HepG2 (cell line): ENCODE results near the gene KRTAP5-11. TPM values are rescaled to one million over a fixed set of nuclear protein-coding genes. Genes with fewer than 3 reads are reported as not detected.
"Not testable (repeated sequence)": the region's sequence is repeated elsewhere in the genome, so short reads cannot be mapped to it uniquely, and the experiment has no call there.

Experiments
- BRD4 ChIP-seq: sonication (generic); formaldehyde crosslinking; IDR thresholded peaks from 2 replicates; pipeline ENCODE4 v1.4.0; 2020; ENCODE audit warnings: missing genetic modification reagents
- FOXP1 ChIP-seq, 2 experiments: fragments of 450-650 bp in 1 of 2; IDR thresholded peaks; 2 replicates each; pipeline ENCODE4 v1.6.1; 2017 to 2018; ENCODE audit warnings: antibody characterized with exemption in 1 of 2
- HDAC2 ChIP-seq: sonication (generic); formaldehyde crosslinking; IDR thresholded peaks from 2 replicates; pipeline ENCODE4 v1.4.0; 2020; ENCODE audit warnings: missing genetic modification reagents
- HNF1B ChIP-seq: sonication (generic); formaldehyde crosslinking; IDR thresholded peaks from 2 replicates; pipeline ENCODE4 v1.5.1; 2020; ENCODE audit warnings: mild to moderate bottlenecking, moderate library complexity, missing genetic modification reagents
- LCORL ChIP-seq, 2 experiments: fragments of 450-650 bp in 1 of 2; sonication (generic) in 1 of 2; formaldehyde crosslinking in 1 of 2; IDR thresholded peaks; 2 replicates each; pipeline versions ENCODE4 v1.5.0 to v1.6.1; 2017 to 2020; ENCODE audit warnings: antibody characterized with exemption in 1 of 2, missing genetic modification reagents in 1 of 2
- RARA ChIP-seq: IDR thresholded peaks from 2 replicates; pipeline ENCODE4 v1.6.1; 2016; ENCODE audit warnings: missing genetic modification reagents, missing compliant biosample characterization
- TARDBP ChIP-seq: sonication (generic); formaldehyde crosslinking; IDR thresholded peaks from 2 replicates; pipeline ENCODE4 v1.8.0; 2022; ENCODE audit warnings: mild to moderate bottlenecking, missing genetic modification reagents
- TFDP2 ChIP-seq: sonication (generic); formaldehyde crosslinking; IDR thresholded peaks from 2 replicates; pipeline ENCODE4 v1.4.0; 2020; ENCODE audit warnings: missing genetic modification reagents
- ZFP37 ChIP-seq: sonication (generic); formaldehyde crosslinking; IDR thresholded peaks from 2 replicates; pipeline ENCODE4 v1.4.0; 2020; ENCODE audit warnings: missing genetic modification reagents, borderline replicate concordance
- ZKSCAN5 ChIP-seq: sonication (generic); formaldehyde crosslinking; IDR thresholded peaks from 2 replicates; pipeline ENCODE4 v1.5.1; 2020; ENCODE audit warnings: mild to moderate bottlenecking, missing genetic modification reagents
- ZNF205 ChIP-seq: IDR thresholded peaks from 2 replicates; pipeline ENCODE4 v1.6.1; 2018; ENCODE audit warnings: missing biosample characterization, missing genetic modification reagents
- ZNF510 ChIP-seq: sonication (generic); formaldehyde crosslinking; IDR thresholded peaks from 2 replicates; pipeline ENCODE4 v1.4.0; 2020; ENCODE audit warnings: low read depth, mild to moderate bottlenecking, missing genetic modification reagents
- ZNF574 ChIP-seq: sonication (generic); formaldehyde crosslinking; IDR thresholded peaks from 2 replicates; pipeline ENCODE4 v1.4.0; 2020; ENCODE audit warnings: missing genetic modification reagents
- ZNF605 ChIP-seq: sonication (generic); formaldehyde crosslinking; IDR thresholded peaks from 2 replicates; pipeline ENCODE4 v1.8.0; 2022; ENCODE audit warnings: mild to moderate bottlenecking, missing genetic modification reagents
- ZNF709 ChIP-seq: sonication (generic); formaldehyde crosslinking; IDR thresholded peaks from 2 replicates; pipeline ENCODE4 v1.5.0; 2020; ENCODE audit warnings: mild to moderate bottlenecking, missing genetic modification reagents
- ZSCAN21 ChIP-seq: sonication (generic); formaldehyde crosslinking; IDR thresholded peaks from 2 replicates; pipeline ENCODE4 v1.8.0; 2022; ENCODE audit warnings: mild to moderate bottlenecking, missing genetic modification reagents, moderate library complexity, borderline replicate concordance
- ZSCAN31 ChIP-seq: sonication (generic); formaldehyde crosslinking; IDR thresholded peaks from 2 replicates; pipeline ENCODE4 v1.5.0; 2020; ENCODE audit warnings: low read depth, mild to moderate bottlenecking, missing genetic modification reagents
- polyA plus RNA-seq, 8 experiments: library from polyadenylated mRNA; depleted of rRNA in 3 of 8; stranded (reverse) in 7 of 8; unstranded in 1 of 8; fragments of >200 nt; fragmentation: Illumina TruSeq in 4 of 8; extraction: Trizol in 4 of 8; gene quantifications; 2 replicates each; pipeline versions ENCODE4 v1.2.1 to v1.2.3, GENCODE V29; 2011 to 2016; ENCODE audit warnings: low read depth in 4 of 8, missing spikeins in 1 of 8, mixed read lengths in 1 of 8; ENCODE audit not compliant: insufficient read depth in 1 of 8
- total RNA-seq, 5 experiments: library from RNA; depleted of rRNA; stranded (reverse); fragments of >200 nt; fragmentation: Illumina TruSeq; extraction: Trizol; gene quantifications; 2 replicates each; pipeline ENCODE4 v1.2.3, GENCODE V29; 2016; ENCODE audit warnings: low read depth in 1 of 5
- TF ChIP-seq, protein P1 (sequence below): sonication (generic); formaldehyde crosslinking; IDR thresholded peaks from 2 replicates; pipeline ENCODE4 v1.4.0; 2020; ENCODE audit warnings: missing genetic modification reagents, borderline replicate concordance

Gene KRTAP5-11
- total and polyA plus RNA-seq, 2 of the 13 experiments (the other 11 are each of a cell fraction or from before 2014, with no cell fraction given): not detected

GRCh38 chr11:71534711-71535608, 47.7 kb downstream of the KRTAP5-11 start (continued):
- TF ChIP-seq, protein P1, sequence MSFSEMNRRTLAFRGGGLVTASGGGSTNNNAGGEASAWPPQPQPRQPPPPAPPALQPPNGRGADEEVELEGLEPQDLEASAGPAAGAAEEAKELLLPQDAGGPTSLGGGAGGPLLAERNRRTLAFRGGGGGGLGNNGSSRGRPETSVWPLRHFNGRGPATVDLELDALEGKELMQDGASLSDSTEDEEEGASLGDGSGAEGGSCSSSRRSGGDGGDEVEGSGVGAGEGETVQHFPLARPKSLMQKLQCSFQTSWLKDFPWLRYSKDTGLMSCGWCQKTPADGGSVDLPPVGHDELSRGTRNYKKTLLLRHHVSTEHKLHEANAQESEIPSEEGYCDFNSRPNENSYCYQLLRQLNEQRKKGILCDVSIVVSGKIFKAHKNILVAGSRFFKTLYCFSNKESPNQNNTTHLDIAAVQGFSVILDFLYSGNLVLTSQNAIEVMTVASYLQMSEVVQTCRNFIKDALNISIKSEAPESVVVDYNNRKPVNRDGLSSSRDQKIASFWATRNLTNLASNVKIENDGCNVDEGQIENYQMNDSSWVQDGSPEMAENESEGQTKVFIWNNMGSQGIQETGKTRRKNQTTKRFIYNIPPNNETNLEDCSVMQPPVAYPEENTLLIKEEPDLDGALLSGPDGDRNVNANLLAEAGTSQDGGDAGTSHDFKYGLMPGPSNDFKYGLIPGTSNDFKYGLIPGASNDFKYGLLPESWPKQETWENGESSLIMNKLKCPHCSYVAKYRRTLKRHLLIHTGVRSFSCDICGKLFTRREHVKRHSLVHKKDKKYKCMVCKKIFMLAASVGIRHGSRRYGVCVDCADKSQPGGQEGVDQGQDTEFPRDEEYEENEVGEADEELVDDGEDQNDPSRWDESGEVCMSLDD (CRISPR knock-in tag): 0 out of 2 replicates have a peak, but pooled peaks have one; percentile 55
- TF ChIP-seq ZKSCAN5: peak; percentile 92
- 0 out of 2 replicates have a peak, but pooled peaks have one; percentile 26 for TF ChIP-seq ZNF605
- not testable (repeated sequence) for TF ChIP-seq LCORL, FOXP1 (IDR thresholded peaks at IDR 0.05)
- TF ChIP-seq LCORL (CRISPR knock-in tag; IDR thresholded peaks at IDR 0.05): peak; percentile 57
- TF ChIP-seq ZNF205 (CRISPR knock-in tag): 0 out of 2 replicates have a peak, but pooled peaks have one; percentile 18
- peak; percentile 52 for TF ChIP-seq ZNF574
- 0 out of 2 replicates have a peak, but pooled peaks have one; percentile 41 for TF ChIP-seq ZNF709 (CRISPR knock-in tag)
- TF ChIP-seq TARDBP (CRISPR knock-in tag): 0 out of 2 replicates have a peak, but pooled peaks have one; percentile 33
- TF ChIP-seq ZNF510 (CRISPR knock-in tag): 0 out of 2 replicates have a peak, but pooled peaks have one; percentile 4
- 0 out of 2 replicates have a peak, but pooled peaks have one; percentile 3 for TF ChIP-seq TFDP2 (CRISPR knock-in tag)
- TF ChIP-seq RARA: peak; percentile 86
- TF ChIP-seq HDAC2: peak; percentile 33; the same call in 1 of the 2 replicates
- TF ChIP-seq FOXP1 (CRISPR knock-in tag; IDR thresholded peaks at IDR 0.05): peak; percentile 77; the same call in 1 of the 2 replicates
- TF ChIP-seq BRD4 (CRISPR knock-in tag): peak; percentile 55
- TF ChIP-seq ZFP37 (CRISPR knock-in tag): 0 out of 2 replicates have a peak, but pooled peaks have one; percentile 30
- 0 out of 2 replicates have a peak, but pooled peaks have one; percentile 26 for TF ChIP-seq ZSCAN31
- peak; percentile 81; the same call in 1 of the 2 replicates for TF ChIP-seq HNF1B
- TF ChIP-seq ZSCAN21 (CRISPR knock-in tag): peak; percentile 32; the same call in 1 of the 2 replicates
